Stimulated activated CD8-positive, alpha-beta memory T cell treated with anti-CD3 and anti-CD28 coated beads, Interleukin-7, amount 100 ng/mL, for 1 hour (primary cell): ENCODE results near the gene HPX.
"Not testable (repeated sequence)": the region's sequence is repeated elsewhere in the genome, so short reads cannot be mapped to it uniquely, and the experiment has no call there.

Experiments
- DNase-seq, 2 donors: peaks; one replicate each; pipeline ENCODE4 v3.0.0-alpha.2; 2020; ENCODE audit warnings: low read depth in 2 of 2

Gene HPX

DNA sequence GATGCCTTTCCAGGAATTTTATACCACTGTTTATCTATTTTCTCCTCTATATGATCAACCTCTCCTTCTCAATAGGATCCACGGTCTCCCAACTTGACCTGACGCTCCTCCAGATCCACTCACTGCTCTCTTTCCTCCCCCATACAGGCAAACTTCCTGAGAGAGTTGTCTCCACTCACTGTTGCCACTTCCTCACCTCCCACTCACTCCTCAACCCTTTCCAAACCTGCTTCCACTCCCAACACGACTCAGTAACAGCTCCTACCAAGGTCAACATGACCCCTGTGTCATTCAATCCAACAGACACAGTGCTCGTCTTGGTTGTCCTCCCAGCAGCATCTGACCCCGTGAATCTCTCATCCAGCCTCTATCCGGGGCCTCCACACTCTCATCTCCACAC lies 25.0 kb downstream of the HPX start:
- DNase-seq, result no peak

DNA sequence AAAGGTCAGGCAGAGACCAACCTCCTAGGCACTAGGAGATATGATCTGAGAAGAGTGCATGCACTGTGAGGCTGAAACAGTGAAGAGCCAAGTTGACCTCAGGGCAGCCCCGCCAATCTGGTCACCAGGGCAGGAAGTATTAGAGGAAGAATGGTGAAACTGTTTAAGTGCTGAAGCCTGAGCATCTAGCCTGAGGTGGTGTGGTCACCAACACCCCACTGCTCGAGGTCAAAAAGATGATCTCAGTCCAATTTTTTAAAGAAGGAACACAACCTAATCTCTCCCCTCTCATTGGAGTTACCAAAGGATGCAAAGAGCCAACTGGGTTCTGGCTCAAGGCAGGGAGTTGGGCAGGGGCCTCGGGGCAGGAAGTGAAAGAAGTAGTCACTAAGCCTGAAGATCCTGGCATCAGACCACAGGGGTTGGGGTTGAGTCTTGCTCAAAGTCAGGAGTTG lies 25.9 kb downstream of the HPX start:
- DNase-seq, result no peak

GRCh38 chr11:6413791-6414201 lies 27.0 kb downstream of the HPX start:
- no peak for DNase-seq

DNA sequence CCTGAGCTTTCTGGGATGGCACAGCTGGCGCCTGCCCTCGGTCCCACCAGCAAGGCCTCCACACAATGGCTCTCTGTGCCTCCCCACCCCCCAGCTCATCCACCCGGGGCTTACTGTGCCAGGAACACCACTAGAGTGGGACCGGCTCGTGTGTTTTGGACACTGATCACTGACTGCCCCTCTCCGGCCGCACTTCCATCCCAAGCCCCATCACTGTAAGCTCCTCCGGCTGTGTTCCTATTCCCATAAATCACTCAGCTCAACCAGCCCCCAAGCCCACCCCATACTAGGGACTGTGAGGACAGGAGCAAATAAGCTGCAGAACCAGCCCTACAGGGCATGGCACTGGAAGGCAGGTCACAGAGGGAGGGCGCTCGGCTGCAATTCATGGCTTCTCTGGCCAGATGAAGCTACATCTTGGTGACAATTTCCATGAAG lies 29.2 kb downstream of the HPX start:
- DNase-seq, result no peak

DNA sequence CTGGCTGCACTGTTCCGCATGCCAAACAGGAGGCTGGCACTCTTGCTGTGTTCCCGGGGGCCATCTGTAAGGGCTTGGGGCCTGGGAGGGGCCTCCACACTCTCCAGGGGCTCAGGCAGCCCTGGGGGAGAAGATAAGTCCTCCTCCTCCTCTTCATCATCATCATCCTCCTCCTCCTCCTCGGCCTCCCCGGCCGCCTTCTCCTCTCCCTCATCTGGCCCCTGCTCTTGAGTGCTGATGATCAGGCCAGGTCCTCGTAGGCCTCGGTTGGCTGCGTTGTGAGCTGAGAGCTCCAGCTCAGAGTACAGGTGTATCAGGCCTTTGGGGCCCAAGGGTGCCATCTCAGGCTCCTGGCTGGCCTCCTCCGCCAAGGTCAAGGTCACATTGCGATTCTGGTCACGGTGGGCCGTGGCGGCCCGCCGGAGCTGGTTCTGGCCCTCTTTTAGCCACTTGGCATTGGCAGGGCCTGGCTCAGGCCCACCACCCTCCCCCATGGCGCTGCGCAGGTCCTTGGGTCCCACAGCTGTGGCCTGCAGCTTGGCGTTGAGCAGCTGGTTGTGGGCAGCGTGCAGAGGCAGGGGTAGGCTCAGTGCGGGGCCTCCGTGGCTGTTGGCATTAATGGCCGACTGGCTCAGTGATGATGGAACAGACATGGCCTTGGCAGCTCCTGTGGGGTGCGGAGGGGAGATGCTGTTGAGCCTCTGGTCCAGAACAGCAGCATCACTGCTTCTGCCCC lies 29.9 kb downstream of the HPX start:
- DNase-seq, result no peak

DNA sequence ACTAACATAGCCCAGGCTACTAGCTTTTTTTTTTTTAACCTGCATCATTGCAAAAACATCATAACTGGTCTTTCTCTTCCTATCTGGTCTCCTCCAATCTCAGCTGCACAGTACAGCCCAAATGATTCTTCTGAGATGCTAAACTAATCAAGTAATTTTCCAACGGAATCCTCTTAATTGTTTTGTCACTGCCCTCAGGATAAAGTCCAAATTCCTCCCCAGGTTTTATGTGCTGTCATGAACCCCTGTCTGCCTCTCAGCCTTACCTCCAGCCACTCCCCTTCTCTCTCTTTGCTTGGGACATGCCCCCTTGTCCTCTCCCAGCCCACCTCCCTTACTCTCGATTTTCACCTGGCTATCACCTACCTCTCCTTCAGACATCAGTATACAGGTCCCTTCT lies 34.4 kb downstream of the HPX start:
- DNase-seq, result no peak

DNA sequence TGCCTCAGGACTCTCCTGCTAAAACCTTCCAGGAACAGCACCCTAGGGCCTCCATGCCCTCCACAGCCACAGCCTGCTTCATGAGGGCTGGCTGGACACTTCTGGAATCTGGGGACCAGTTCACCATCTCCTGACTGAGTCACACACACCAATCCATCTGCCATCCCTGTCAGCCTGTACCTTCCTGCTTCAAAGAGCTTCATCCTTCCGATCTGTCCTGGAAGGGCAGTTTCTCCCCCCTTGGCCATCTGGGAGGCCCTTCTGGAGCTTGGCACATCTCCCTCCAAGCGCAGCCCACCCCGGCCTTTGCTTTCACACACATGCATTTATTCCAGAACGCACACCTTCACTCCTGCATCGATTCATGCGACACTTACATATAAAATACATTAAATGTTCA lies 34.9 kb downstream of the HPX start:
- DNase-seq, result no peak

- DNase-seq, result no peak
Measured at GRCh38 chr11:6405052-6405667, 35.6 kb downstream of the HPX start.

DNA sequence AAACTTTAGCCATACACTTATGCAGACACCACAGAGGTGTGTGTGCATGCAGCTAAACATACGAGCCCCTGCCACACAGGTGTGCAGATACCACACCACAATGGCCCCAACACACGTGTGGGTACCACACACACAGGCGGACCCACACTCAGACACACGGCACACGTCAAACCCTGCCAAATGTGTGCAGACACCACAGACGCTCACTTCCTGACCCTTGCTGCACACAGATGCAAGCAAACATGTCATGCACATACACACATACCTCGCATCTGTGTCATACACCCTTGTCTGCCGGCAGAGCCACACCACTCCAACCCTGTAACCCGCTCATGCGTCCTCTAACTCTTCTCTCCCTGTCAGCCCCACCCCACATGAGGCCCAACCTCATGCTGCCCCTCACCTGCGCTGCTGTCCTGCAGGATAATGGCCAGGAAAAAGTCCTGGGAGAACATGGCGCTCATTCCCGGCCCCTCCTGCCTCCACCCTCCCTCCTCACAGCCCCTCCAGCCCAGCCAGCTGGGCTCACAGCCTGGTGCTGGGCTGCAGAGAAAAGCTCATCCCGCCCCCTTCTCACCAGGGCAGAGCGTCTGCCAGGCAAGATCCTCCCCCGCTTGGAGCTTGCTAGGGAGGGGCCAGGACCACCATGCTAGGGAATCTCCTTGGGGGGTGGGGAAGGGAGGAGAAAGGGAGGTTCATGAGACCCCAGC lies 36.3 kb downstream of the HPX start:
- no peak for DNase-seq

DNA sequence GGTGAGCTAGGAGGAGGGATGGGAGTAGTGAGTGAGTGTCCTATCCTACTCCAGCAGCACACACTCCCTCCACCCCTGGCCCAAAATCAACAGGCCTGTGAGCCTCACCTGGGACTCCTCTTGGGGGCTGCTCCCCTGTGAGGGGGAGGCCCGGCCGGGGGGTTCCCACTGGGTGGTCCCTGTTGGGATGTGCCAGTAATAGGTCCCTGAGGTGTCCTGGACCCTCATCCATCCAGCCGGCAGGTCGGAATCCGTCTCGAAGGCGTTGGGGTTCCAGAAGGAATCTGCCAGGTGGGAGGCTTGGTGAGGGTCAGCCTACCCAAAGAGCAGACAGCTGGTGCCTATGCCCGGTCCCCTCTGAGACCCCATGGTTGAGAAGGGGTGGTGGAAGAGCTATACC lies 37.2 kb downstream of the HPX start:
- no peak for DNase-seq

DNA sequence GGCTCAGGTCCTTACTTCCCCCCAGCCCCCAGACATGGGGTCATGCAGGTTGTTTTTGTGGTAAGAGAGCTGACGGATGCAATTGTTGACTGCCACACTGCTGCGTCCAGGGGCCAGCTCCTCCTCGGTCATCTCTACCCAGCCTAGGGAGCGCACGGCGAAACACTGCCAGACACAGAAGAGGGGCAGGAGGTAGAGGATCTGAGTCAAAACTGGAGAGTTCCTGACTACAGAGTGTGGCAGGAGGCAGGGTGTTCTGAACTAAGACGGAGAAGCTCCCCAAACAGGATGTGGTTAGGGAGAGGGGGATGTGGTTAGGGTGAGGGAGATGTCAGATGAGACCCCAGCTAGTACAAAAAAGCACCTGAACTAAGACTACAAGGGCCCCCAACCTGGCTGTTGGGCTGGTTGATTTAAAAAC lies 38.2 kb downstream of the HPX start:
- DNase-seq, result no peak

DNA sequence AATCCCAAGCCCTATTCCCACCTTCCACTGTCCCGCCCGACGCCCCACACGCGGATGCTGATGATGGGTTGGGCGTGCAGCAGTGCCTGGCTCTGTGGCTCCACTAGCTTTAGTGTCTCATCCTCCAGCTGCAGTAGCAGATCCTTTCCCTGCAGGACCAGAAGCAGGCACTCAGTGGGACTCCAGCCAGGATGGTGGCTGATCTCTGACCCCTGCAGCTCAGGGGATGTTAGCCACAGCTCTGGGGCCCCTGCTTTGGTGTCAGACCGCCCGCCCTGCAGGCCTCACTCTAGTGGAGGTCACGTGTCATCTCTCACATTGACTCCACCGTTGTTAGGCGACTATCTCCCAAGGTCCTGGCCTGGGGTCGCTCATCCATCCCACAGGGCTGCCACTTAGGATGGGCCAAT lies 38.7 kb downstream of the HPX start:
- DNase-seq, result no peak

- no peak for DNase-seq
Measured at GRCh38 chr11:6401464-6401863, 39.3 kb downstream of the HPX start.

- no peak for DNase-seq
Measured at GRCh38 chr11:6400431-6401345, 40.1 kb downstream of the HPX start.

DNA sequence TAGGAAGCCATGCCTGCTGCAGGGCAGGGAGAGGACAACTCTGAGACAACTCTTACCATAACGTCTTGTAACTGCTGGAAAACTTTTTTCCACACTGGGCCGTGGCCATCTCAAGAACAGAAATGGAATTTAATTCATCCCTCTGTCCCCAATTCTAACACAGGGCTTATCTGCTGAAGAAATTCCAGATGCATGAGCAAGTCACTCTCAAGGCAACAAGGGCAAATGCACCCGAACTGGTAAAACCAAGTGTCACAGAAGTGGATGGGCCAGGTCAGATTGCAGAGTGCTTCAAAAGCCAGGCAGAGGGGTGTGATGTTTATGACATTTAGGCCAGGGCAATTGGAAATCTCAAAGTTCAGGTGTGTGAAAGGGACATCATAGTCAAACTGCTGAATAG lies 43.2 kb downstream of the HPX start:
- DNase-seq, result no peak

- no peak for DNase-seq
Measured at GRCh38 chr11:6397156-6397555, 43.6 kb downstream of the HPX start.

DNA sequence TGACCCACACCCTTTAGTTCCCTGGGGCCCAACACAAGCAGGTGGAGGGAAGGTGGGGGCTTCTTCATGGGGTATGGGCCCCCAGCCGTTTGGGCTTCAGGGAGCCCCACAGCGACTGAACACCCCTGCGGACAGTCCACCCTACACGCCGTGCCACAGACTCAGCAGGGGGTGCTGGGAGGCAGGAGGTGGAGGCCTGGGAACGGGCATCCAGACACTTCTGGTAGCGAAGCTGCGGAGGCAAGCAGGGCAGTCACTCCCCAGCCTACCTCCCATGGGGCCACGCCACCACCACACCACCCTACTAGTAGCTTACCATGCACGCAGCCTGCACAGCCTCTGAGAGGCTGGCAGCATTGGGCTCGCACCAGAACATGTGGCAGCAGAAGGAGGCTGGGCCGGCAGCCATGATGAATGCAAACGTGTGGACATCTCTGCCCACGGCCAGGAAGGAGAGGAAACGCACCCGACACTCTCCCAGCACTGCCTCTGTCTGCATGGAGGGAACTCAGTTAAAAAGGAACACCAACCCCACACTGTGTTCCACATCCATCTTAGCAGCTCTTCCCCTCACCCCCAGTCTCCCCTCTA lies 45.2 kb downstream of the HPX start:
- DNase-seq, result no peak

DNA sequence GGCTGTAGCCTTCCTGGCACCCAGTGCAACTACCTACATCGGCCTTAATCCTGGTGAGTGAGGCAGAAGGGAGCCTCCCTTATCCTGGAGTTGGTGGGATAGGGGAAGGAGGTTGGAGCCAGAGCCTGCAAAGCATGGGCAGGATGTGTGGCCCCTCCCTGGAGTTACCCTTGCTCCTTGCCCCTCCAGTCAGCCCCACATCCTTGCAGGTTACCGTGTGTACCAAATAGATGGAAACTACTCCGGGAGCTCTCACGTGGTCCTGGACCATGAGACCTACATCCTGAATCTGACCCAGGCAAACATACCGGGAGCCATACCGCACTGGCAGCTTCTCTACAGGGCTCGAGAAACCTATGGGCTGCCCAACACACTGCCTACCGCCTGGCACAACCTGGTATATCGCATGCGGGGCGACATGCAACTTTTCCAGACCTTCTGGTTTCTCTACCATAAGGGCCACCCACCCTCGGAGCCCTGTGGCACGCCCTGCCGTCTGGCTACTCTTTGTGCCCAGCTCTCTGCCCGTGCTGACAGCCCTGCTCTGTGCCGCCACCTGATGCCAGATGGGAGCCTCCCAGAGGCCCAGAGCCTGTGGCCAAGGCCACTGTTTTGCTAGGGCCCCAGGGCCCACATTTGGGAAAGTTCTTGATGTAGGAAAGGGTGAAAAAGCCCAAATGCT lies 46.7 kb downstream of the HPX start:
- DNase-seq, result no peak

DNA sequence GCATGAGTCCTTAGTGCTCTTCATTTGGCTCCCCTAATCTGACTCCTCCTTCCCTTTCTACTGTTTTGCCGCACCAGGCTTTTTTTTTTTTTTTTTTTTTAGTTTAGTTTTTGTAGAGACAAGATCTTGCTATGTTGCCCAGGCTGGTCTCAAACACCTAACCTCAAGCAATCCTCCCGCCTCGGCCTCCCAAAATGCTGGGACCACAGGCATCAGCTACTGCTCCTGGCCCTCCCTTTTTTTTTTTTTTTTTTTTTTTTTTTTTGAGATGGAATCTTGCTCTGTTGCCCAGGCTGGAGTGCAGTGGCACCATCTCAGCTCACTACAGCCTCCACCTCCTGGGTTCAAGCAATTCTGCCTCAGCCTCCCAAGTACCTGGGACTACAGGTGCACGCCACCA lies 48.5 kb downstream of the HPX start:
- DNase-seq, result not testable (repeated sequence)

- no peak for DNase-seq
Measured at GRCh38 chr11:6391537-6392134, 49.2 kb downstream of the HPX start.
